DOHH2 (cell line): Measurements from ENCODE around the gene SLC5A3.

ENCODE experiments used
- CTCF ChIP-seq: fragments of 200-600 bp; sonication (generic); IDR thresholded peaks from one replicate; pipeline ENCODE4 v1.5.1; 2014; ENCODE audit warnings: antibody characterized with exemption, mild to moderate bottlenecking, low read depth, low read length; ENCODE audit not compliant: poor library complexity, severe bottlenecking
- EZH2phosphoT487 ChIP-seq: fragments of 200-600 bp; sonication (generic); IDR thresholded peaks from 2 replicates; pipeline ENCODE4 v1.6.1; 2017; ENCODE audit warnings: borderline replicate concordance, mild to moderate bottlenecking, antibody characterized with exemption, low read length, moderate library complexity, mixed read lengths

GRCh38 chr21:34034369-34035014 lies 38.9 kb upstream of the SLC5A3 start:
- TF ChIP-seq CTCF, result no peak
- TF ChIP-seq EZH2phosphoT487, result no peak
